Stimulated activated naive CD4-positive, alpha-beta T cell (primary cell): ENCODE results near the gene HDX.
"Not testable (repeated sequence)": the region's sequence is repeated elsewhere in the genome, so short reads cannot be mapped to it uniquely, and the experiment has no call there.

Experiments
- DNase-seq, 6 experiments: peaks; one replicate each; lab custom pipeline; 2025; lab: John Stamatoyannopoulos, UW

HDX gene

GRCh38 chrX:84339507-84340364 is 162.5 kb downstream of the HDX start:
- DNase-seq = no peak

GRCh38 chrX:84336646-84337045 is 165.6 kb downstream of the HDX start:
- DNase-seq = no peak

GRCh38 chrX:84335121-84335520 is 167.1 kb downstream of the HDX start:
- DNase-seq = no peak

- no peak for DNase-seq
Measured at GRCh38 chrX:84322083-84322827, 180.0 kb downstream of the HDX start.

- no peak for DNase-seq
Measured at GRCh38 chrX:84320614-84321013, 181.6 kb downstream of the HDX start.

GRCh38 chrX:84320023-84320422 is 182.2 kb downstream of the HDX start:
- no peak for DNase-seq

- no peak for DNase-seq
Measured at GRCh38 chrX:84318661-84319060, 183.6 kb downstream of the HDX start.

GRCh38 chrX:84315946-84316345 is 186.3 kb downstream of the HDX start:
- DNase-seq = not testable (repeated sequence)
